ENCODE data around the gene RAD9A. TPM values are rescaled to one million over a fixed set of nuclear protein-coding genes. Genes with fewer than 3 reads are reported as not detected.
A peak's percentile ranks its signal among the peaks of the same experiment; 100 is the strongest.

RAD9A gene
- total RNA-seq, 1 donor from 2014 or later, result 9.4 TPM

DNA sequence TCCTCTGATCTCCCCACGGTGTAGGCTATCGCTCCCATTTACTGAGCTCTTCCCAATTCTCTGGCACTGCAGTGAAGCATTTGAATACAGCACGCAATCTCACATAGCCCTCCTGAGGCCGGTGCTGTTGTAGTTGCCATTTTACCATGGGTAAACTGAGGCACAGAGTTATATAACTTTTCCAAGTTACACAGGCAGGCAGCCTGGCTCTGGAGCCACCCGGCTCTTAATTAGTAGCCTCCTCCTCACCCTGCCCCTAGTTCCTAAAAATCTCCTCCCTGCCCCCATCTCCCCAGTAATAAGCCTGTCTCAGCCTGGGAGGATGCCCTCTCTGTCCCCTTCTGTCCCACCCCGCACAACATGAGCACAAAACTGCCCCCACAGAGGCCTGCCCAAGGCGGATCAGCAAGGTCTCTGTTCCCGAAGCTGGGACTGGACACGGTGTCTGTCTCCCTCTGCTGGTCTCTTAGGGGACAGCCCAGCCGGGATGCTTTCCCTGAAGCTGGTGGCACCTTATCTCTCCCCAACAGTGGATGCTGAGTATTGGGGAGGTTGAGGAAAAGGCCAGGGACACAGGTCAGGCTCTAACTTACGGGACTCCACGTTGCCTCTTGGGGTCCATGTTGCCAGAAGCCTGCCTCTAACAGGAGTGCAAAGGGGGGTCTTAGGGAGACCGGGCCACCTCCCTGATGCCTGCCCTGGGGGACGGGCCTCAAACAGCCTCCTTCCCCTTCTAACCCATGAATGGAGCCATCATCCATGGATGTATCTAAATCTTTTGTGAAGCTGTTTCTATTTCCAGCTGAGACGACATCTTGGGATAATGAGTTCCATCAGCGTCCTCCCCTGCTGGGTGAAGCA is 9.3 kb upstream of the RAD9A start:
- H2AFZ ChIP-seq (ENCODE audit: low read depth, low read length), result peak overlapping the region; percentile 38
- Mint-ChIP-seq H3K4me3 (ENCODE audit: unreplicated experiment) (peak overlapping the region; percentile 51), H3K27ac (ENCODE audit: unreplicated experiment) (no peak overlapping the region), H3K27me3 (ENCODE audit: low read depth, unreplicated experiment) (peaks cover 6% of the 10 kb centered on the region), H3K9me3 (ENCODE audit: unreplicated experiment) (no peaks in the 10 kb centered on the region), H3K36me3 (ENCODE audit: low read depth, unreplicated experiment) (no peaks in the 10 kb centered on the region), H3K4me1 (ENCODE audit: low read depth, unreplicated experiment) (peaks cover 27% of the 10 kb centered on the region)
- FAIRE-seq (no peak), DNase-seq (ENCODE audit: low read depth) (no peak)
- TF ChIP-seq, protein P1, sequence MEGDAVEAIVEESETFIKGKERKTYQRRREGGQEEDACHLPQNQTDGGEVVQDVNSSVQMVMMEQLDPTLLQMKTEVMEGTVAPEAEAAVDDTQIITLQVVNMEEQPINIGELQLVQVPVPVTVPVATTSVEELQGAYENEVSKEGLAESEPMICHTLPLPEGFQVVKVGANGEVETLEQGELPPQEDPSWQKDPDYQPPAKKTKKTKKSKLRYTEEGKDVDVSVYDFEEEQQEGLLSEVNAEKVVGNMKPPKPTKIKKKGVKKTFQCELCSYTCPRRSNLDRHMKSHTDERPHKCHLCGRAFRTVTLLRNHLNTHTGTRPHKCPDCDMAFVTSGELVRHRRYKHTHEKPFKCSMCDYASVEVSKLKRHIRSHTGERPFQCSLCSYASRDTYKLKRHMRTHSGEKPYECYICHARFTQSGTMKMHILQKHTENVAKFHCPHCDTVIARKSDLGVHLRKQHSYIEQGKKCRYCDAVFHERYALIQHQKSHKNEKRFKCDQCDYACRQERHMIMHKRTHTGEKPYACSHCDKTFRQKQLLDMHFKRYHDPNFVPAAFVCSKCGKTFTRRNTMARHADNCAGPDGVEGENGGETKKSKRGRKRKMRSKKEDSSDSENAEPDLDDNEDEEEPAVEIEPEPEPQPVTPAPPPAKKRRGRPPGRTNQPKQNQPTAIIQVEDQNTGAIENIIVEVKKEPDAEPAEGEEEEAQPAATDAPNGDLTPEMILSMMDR (IDR thresholded peaks at IDR 0.05; ENCODE audit: insufficient read depth, low read depth, low read length), result peak; percentile 97
- no peak for TF ChIP-seq EZH2 (IDR thresholded peaks at IDR 0.05; ENCODE audit: insufficient read depth, low read length)
- H3K27ac ChIP-seq (ENCODE audit: low read depth, low read length), result no peak overlapping the region
- H3K79me2 ChIP-seq (ENCODE audit: insufficient read depth, low read length), result no peaks in the 10 kb centered on the region
- H4K20me1 ChIP-seq (ENCODE audit: insufficient read depth, low read length), result no peaks in the 10 kb centered on the region
- H3K4me3 ChIP-seq (ENCODE audit: insufficient read depth, low read depth, low read length), result no peak overlapping the region
- no peak overlapping the region for H3K4me2 ChIP-seq (ENCODE audit: low read length)
- H3K9ac ChIP-seq (ENCODE audit: low read length), result no peak overlapping the region
- H3K27me3 ChIP-seq (ENCODE audit: insufficient read depth, low read length), result peaks cover 3% of the 10 kb centered on the region
- H3K36me3 ChIP-seq (ENCODE audit: insufficient read depth, low read length), result no peaks in the 10 kb centered on the region
- no peaks in the 10 kb centered on the region for H3K9me3 ChIP-seq (ENCODE audit: insufficient read depth, low read depth, low read length)
- H3K4me1 ChIP-seq (ENCODE audit: insufficient read depth, low read length), result peaks cover 25% of the 10 kb centered on the region

DNA sequence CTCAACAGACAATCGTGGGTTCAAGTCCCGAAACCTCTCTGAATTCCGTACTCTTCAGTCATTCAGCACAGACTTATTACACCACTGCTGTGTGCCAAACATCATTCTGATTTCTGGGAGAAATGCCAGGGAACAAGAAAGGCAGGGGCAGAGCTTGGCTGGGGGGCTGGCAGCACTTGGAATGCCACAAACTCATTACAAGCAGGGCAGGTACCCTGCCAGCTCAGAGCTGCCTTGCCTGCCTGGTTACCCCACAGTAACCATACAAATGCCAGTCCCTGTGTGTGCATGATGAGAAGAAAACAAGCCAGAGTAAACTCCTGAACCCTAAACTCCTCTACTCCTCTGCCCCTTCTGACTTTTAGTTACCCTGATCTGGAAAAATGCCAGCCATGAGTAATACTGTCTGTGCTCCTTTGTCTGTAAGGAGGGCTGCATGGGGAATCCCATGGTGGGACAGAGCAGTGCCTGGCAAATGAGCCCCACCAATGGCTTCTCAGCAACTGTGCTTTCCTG is 6.9 kb upstream of the RAD9A start:
- H3K9me3 Mint-ChIP-seq (ENCODE audit: unreplicated experiment), result no peaks in the 10 kb centered on the region
- H3K4me3 ChIP-seq (ENCODE audit: insufficient read depth, low read depth, low read length), result no peak overlapping the region
- peak overlapping the region; percentile 71 for H3K4me3 Mint-ChIP-seq (ENCODE audit: unreplicated experiment)
- H3K27ac Mint-ChIP-seq (ENCODE audit: unreplicated experiment), result peak overlapping the region; percentile 80
- H3K27me3 ChIP-seq (ENCODE audit: insufficient read depth, low read length), result peaks cover 3% of the 10 kb centered on the region
- no peak overlapping the region for H3K27ac ChIP-seq (ENCODE audit: low read depth, low read length)
- peaks cover 6% of the 10 kb centered on the region for H3K27me3 Mint-ChIP-seq (ENCODE audit: low read depth, unreplicated experiment)
- no peaks in the 10 kb centered on the region for H3K36me3 Mint-ChIP-seq (ENCODE audit: low read depth, unreplicated experiment)
- H4K20me1 ChIP-seq (ENCODE audit: insufficient read depth, low read length), result peaks cover 5% of the 10 kb centered on the region
- no peaks in the 10 kb centered on the region for H3K36me3 ChIP-seq (ENCODE audit: insufficient read depth, low read length)
- DNase-seq (ENCODE audit: low read depth), result peak; percentile 34
- peak overlapping the region; percentile 29 for H2AFZ ChIP-seq (ENCODE audit: low read depth, low read length)
- peaks cover 21% of the 10 kb centered on the region for H3K4me1 Mint-ChIP-seq (ENCODE audit: low read depth, unreplicated experiment)
- FAIRE-seq, result no peak
- no peaks in the 10 kb centered on the region for H3K79me2 ChIP-seq (ENCODE audit: insufficient read depth, low read length)
- H3K4me1 ChIP-seq (ENCODE audit: insufficient read depth, low read length), result peaks cover 10% of the 10 kb centered on the region
- TF ChIP-seq, protein P1 (IDR thresholded peaks at IDR 0.05; ENCODE audit: insufficient read depth, low read depth, low read length), result no peak
- TF ChIP-seq EZH2 (IDR thresholded peaks at IDR 0.05; ENCODE audit: insufficient read depth, low read length), result no peak
- no peaks in the 10 kb centered on the region for H3K9me3 ChIP-seq (ENCODE audit: insufficient read depth, low read depth, low read length)
- H3K4me2 ChIP-seq (ENCODE audit: low read length), result peak overlapping the region; percentile 13
- H3K9ac ChIP-seq (ENCODE audit: low read length), result peak overlapping the region; percentile 27

DNA sequence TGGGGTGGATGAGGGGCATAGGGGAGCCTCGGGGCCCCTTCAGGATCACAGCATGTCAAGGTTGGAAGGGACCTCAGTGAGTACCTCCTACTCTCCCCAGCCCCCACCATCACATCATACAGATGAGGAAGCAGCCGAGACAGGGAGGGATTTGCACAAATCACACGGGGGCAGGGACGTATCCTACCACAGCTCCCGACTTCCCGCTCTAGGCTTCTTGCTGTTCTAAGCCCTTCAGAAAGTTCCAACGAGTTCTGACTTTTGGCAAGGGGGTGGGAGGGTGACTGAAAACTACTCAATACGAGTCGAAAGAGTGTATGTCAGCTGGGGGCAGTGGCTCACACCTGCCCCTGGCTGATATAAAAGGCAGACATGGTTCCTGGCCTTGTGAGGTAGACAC is 4.7 kb upstream of the RAD9A start:
- Histone ChIP-seq H3K9ac (ENCODE audit: low read length) (no peak overlapping the region), H2AFZ (ENCODE audit: low read depth, low read length) (no peak overlapping the region), H3K36me3 (ENCODE audit: insufficient read depth, low read length) (no peaks in the 10 kb centered on the region), H3K4me3 (ENCODE audit: insufficient read depth, low read depth, low read length) (no peak overlapping the region), H3K9me3 (ENCODE audit: insufficient read depth, low read depth, low read length) (no peaks in the 10 kb centered on the region), H3K4me2 (ENCODE audit: low read length) (no peak overlapping the region), H3K79me2 (ENCODE audit: insufficient read depth, low read length) (peaks cover 7% of the 10 kb centered on the region), H3K27me3 (ENCODE audit: insufficient read depth, low read length) (peaks cover 3% of the 10 kb centered on the region), H4K20me1 (ENCODE audit: insufficient read depth, low read length) (peaks cover 5% of the 10 kb centered on the region), H3K4me1 (ENCODE audit: insufficient read depth, low read length) (peaks cover 14% of the 10 kb centered on the region), H3K27ac (ENCODE audit: low read depth, low read length) (no peak overlapping the region)
- no peaks in the 10 kb centered on the region for H3K9me3 Mint-ChIP-seq (ENCODE audit: unreplicated experiment)
- H3K4me1 Mint-ChIP-seq (ENCODE audit: low read depth, unreplicated experiment), result peaks cover 21% of the 10 kb centered on the region
- H3K27me3 Mint-ChIP-seq (ENCODE audit: low read depth, unreplicated experiment), result no peaks in the 10 kb centered on the region
- peak overlapping the region; percentile 6 for H3K4me3 Mint-ChIP-seq (ENCODE audit: unreplicated experiment)
- DNase-seq (ENCODE audit: low read depth) (no peak), FAIRE-seq (no peak)
- H3K36me3 Mint-ChIP-seq (ENCODE audit: low read depth, unreplicated experiment), result no peaks in the 10 kb centered on the region
- H3K27ac Mint-ChIP-seq (ENCODE audit: unreplicated experiment), result no peak overlapping the region
- TF ChIP-seq EZH2 (IDR thresholded peaks at IDR 0.05; ENCODE audit: insufficient read depth, low read length), result no peak
- TF ChIP-seq, protein P1 (IDR thresholded peaks at IDR 0.05; ENCODE audit: insufficient read depth, low read depth, low read length), result no peak

Data from astrocyte (in vitro differentiated cells and primary cell).